Measurements from ENCODE around the gene PALM.

The PALM gene

DNA sequence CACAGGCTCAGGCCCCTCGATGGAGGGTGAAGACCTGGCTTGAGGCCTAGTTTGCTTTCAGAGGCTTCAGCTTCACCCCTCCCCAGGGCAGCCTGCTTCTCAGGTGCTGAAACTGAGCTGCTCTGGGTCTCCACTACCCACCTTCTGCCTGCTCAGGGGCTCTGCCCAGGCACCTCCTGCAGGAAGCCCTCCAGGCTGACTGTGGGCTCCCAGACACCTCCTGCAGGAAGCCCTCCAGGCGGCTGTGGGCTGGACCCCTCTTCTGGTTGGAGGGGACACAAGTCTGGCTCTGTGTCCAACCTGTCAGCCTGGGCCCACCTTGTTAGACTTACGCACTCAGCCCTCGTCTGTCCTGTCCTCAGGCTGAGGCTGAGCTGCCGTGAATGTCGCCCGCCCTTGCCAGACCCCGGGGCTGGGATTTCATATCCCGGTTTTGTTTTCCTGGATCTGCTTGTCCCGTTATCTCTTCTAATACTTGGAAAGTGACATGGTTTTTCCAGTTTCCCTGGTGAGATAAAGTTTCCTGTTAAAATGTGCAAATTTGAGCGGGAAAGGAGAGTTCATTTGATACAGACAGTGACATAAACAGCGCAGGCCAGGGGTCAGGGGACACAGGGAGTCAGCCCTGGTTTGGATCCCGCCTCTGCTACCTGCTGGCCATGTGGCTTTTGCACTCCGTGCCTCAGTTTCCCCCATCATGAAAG lies 21.4 kb downstream of the PALM start:
- TF ChIP-seq ISL1 (CRISPR knock-in tag; IDR thresholded peaks at IDR 0.05): no peak
- TF ChIP-seq TOX (CRISPR knock-in tag; IDR thresholded peaks at IDR 0.05; ENCODE audit: borderline replicate concordance): no peak
- TF ChIP-seq, protein P1, sequence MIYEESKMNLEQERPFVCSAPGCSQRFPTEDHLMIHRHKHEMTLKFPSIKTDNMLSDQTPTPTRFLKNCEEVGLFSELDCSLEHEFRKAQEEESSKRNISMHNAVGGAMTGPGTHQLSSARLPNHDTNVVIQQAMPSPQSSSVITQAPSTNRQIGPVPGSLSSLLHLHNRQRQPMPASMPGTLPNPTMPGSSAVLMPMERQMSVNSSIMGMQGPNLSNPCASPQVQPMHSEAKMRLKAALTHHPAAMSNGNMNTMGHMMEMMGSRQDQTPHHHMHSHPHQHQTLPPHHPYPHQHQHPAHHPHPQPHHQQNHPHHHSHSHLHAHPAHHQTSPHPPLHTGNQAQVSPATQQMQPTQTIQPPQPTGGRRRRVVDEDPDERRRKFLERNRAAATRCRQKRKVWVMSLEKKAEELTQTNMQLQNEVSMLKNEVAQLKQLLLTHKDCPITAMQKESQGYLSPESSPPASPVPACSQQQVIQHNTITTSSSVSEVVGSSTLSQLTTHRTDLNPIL (CRISPR knock-in tag; IDR thresholded peaks at IDR 0.05; ENCODE audit: low read depth): no peak
- no peak for TF ChIP-seq ZNF565 (CRISPR knock-in tag; conservative IDR thresholded peaks at IDR 0.05; ENCODE audit: low read depth)
- TF ChIP-seq, protein P2, sequence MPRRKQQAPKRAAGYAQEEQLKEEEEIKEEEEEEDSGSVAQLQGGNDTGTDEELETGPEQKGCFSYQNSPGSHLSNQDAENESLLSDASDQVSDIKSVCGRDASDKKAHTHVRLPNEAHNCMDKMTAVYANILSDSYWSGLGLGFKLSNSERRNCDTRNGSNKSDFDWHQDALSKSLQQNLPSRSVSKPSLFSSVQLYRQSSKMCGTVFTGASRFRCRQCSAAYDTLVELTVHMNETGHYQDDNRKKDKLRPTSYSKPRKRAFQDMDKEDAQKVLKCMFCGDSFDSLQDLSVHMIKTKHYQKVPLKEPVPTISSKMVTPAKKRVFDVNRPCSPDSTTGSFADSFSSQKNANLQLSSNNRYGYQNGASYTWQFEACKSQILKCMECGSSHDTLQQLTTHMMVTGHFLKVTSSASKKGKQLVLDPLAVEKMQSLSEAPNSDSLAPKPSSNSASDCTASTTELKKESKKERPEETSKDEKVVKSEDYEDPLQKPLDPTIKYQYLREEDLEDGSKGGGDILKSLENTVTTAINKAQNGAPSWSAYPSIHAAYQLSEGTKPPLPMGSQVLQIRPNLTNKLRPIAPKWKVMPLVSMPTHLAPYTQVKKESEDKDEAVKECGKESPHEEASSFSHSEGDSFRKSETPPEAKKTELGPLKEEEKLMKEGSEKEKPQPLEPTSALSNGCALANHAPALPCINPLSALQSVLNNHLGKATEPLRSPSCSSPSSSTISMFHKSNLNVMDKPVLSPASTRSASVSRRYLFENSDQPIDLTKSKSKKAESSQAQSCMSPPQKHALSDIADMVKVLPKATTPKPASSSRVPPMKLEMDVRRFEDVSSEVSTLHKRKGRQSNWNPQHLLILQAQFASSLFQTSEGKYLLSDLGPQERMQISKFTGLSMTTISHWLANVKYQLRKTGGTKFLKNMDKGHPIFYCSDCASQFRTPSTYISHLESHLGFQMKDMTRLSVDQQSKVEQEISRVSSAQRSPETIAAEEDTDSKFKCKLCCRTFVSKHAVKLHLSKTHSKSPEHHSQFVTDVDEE (CRISPR knock-in tag; IDR thresholded peaks at IDR 0.05): no peak
- TF ChIP-seq ESRRG (CRISPR knock-in tag; IDR thresholded peaks at IDR 0.05): no peak
- no peak for TF ChIP-seq ZFP3 (CRISPR knock-in tag; IDR thresholded peaks at IDR 0.05)
- no peak for TF ChIP-seq GLIS3 (CRISPR knock-in tag; IDR thresholded peaks at IDR 0.05)
- TF ChIP-seq, protein P3, sequence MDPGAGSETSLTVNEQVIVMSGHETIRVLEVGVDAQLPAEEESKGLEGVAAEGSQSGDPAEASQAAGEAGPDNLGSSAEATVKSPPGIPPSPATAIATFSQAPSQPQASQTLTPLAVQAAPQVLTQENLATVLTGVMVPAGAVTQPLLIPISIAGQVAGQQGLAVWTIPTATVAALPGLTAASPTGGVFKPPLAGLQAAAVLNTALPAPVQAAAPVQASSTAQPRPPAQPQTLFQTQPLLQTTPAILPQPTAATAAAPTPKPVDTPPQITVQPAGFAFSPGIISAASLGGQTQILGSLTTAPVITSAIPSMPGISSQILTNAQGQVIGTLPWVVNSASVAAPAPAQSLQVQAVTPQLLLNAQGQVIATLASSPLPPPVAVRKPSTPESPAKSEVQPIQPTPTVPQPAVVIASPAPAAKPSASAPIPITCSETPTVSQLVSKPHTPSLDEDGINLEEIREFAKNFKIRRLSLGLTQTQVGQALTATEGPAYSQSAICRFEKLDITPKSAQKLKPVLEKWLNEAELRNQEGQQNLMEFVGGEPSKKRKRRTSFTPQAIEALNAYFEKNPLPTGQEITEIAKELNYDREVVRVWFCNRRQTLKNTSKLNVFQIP (CRISPR knock-in tag; IDR thresholded peaks at IDR 0.05; ENCODE audit: borderline replicate concordance, low read depth): no peak
- TF ChIP-seq ZFP30 (CRISPR knock-in tag; IDR thresholded peaks at IDR 0.05): no peak
- no peak for TF ChIP-seq SNAI2 (CRISPR knock-in tag; IDR thresholded peaks at IDR 0.05)
- no peak for TF ChIP-seq OSR1 (CRISPR knock-in tag; IDR thresholded peaks at IDR 0.05)
- TF ChIP-seq ZNF70 (CRISPR knock-in tag; IDR thresholded peaks at IDR 0.05): no peak
- no peak for TF ChIP-seq CSDC2 (CRISPR knock-in tag; IDR thresholded peaks at IDR 0.05)
- TF ChIP-seq PPARA (CRISPR knock-in tag; IDR thresholded peaks at IDR 0.05; ENCODE audit: borderline replicate concordance): no peak
- TF ChIP-seq TCF4 (CRISPR knock-in tag; IDR thresholded peaks at IDR 0.05; ENCODE audit: borderline replicate concordance): no peak
- no peak for TF ChIP-seq ZC3H10 (CRISPR knock-in tag; IDR thresholded peaks at IDR 0.05)
- TF ChIP-seq, protein P4, sequence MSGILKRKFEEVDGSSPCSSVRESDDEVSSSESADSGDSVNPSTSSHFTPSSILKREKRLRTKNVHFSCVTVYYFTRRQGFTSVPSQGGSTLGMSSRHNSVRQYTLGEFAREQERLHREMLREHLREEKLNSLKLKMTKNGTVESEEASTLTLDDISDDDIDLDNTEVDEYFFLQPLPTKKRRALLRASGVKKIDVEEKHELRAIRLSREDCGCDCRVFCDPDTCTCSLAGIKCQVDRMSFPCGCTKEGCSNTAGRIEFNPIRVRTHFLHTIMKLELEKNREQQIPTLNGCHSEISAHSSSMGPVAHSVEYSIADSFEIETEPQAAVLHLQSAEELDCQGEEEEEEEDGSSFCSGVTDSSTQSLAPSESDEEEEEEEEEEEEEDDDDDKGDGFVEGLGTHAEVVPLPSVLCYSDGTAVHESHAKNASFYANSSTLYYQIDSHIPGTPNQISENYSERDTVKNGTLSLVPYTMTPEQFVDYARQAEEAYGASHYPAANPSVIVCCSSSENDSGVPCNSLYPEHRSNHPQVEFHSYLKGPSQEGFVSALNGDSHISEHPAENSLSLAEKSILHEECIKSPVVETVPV (CRISPR knock-in tag; IDR thresholded peaks at IDR 0.05): no peak
- no peak for ATAC-seq

DNA sequence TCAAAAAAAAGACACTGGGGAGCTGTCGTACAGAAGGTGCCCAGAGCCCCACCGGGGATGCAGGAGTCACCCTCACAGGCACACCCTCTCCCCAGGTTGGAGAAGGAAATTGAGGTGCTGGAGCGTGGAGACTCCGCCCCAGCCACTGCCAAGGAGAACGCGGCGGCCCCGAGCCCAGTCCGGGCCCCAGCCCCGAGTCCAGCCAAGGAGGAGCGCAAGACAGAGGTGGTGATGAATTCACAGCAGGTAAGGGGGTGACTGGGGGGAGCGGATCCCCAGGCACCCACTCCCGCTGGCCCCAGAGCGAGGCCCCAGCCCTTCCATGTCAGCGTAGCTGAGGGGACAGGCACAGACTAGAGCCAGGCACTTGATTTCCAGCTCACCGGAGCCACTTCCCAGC lies 22.3 kb downstream of the PALM start:
- ATAC-seq: no peak
- TF ChIP-seq ZNF8 (CRISPR knock-in tag; IDR thresholded peaks at IDR 0.05) (no peak), ZFP30 (CRISPR knock-in tag; IDR thresholded peaks at IDR 0.05) (no peak), ISL1 (CRISPR knock-in tag; IDR thresholded peaks at IDR 0.05) (no peak), TOX (CRISPR knock-in tag; IDR thresholded peaks at IDR 0.05; ENCODE audit: borderline replicate concordance) (no peak), ESRRG (CRISPR knock-in tag; IDR thresholded peaks at IDR 0.05) (no peak), PPARA (CRISPR knock-in tag; IDR thresholded peaks at IDR 0.05; ENCODE audit: borderline replicate concordance) (no peak), CSDC2 (CRISPR knock-in tag; IDR thresholded peaks at IDR 0.05) (no peak), ZNF70 (CRISPR knock-in tag; IDR thresholded peaks at IDR 0.05) (no peak), TCF4 (CRISPR knock-in tag; IDR thresholded peaks at IDR 0.05; ENCODE audit: borderline replicate concordance) (no peak), ZNF565 (CRISPR knock-in tag; conservative IDR thresholded peaks at IDR 0.05; ENCODE audit: low read depth) (no peak), ZC3H10 (CRISPR knock-in tag; IDR thresholded peaks at IDR 0.05) (no peak)
- TF ChIP-seq, protein P1 (CRISPR knock-in tag; IDR thresholded peaks at IDR 0.05; ENCODE audit: low read depth): no peak
- TF ChIP-seq, protein P2 (CRISPR knock-in tag; IDR thresholded peaks at IDR 0.05): no peak
- TF ChIP-seq, protein P5, sequence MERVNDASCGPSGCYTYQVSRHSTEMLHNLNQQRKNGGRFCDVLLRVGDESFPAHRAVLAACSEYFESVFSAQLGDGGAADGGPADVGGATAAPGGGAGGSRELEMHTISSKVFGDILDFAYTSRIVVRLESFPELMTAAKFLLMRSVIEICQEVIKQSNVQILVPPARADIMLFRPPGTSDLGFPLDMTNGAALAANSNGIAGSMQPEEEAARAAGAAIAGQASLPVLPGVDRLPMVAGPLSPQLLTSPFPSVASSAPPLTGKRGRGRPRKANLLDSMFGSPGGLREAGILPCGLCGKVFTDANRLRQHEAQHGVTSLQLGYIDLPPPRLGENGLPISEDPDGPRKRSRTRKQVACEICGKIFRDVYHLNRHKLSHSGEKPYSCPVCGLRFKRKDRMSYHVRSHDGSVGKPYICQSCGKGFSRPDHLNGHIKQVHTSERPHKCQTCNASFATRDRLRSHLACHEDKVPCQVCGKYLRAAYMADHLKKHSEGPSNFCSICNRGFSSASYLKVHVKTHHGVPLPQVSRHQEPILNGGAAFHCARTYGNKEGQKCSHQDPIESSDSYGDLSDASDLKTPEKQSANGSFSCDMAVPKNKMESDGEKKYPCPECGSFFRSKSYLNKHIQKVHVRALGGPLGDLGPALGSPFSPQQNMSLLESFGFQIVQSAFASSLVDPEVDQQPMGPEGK (CRISPR knock-in tag; IDR thresholded peaks at IDR 0.05; ENCODE audit: borderline replicate concordance): no peak
- TF ChIP-seq, protein P3 (CRISPR knock-in tag; IDR thresholded peaks at IDR 0.05; ENCODE audit: borderline replicate concordance, low read depth): no peak
- TF ChIP-seq, protein P4 (CRISPR knock-in tag; IDR thresholded peaks at IDR 0.05): no peak

Data from SK-N-SH treated with all-trans-retinoic acid at 6 μM for 48 hours (cell line).